ENCODE measurements around the gene PRR35.

Gene PRR35

DNA sequence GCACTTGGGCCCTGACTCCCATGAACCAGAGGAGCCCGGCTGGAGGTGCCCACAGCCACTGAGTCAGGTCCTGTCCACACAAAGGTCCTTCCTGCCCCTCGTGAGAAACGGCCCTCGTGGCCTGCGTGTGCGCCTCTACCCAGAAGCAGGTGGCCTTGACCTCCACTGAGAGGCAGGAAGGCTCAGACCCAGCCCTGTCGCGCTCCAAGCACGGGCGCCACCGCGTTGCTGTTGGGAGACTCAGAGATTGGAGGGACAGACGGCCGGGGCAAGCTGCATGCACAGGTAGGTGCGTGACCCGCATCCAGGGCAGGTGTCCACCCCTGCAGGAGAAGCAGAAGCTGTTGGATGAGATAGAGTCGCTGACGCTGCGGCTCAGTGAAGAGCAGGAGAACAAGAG lies 40.8 kb upstream of the PRR35 start:
- Histone ChIP-seq H3F3A (ENCODE audit: insufficient read depth, low read length) (no peaks in the 10 kb centered on the region), H3K4me1 (ENCODE audit: insufficient read depth, low read length, severe bottlenecking) (no peaks in the 10 kb centered on the region), H3K36me3 (ENCODE audit: insufficient read depth, low read length) (no peaks in the 10 kb centered on the region), H3K9me2 (ENCODE audit: low read depth, low read length) (no peaks in the 10 kb centered on the region), H3K27me3 (ENCODE audit: insufficient read depth, low read length) (no peaks in the 10 kb centered on the region), H3K9ac (ENCODE audit: low read length) (no peak overlapping the region), H4K20me1 (ENCODE audit: insufficient read depth, low read length) (no peaks in the 10 kb centered on the region), H2AFZ (ENCODE audit: low read length) (no peak overlapping the region), H3K4me2 (ENCODE audit: low read length) (no peak overlapping the region), H3K27ac (ENCODE audit: low read depth, low read length, poor library complexity, severe bottlenecking) (no peak overlapping the region), H3K79me2 (ENCODE audit: insufficient read depth, low read length) (no peaks in the 10 kb centered on the region), H3K4me3 (ENCODE audit: low read depth, low read length, poor library complexity, severe bottlenecking) (no peak overlapping the region), H3K9me3 (ENCODE audit: low read length) (no peaks in the 10 kb centered on the region)
- TF ChIP-seq CTCF (IDR thresholded peaks at IDR 0.05; ENCODE audit: low read length) = no peak
- TF ChIP-seq EZH2 (IDR thresholded peaks at IDR 0.05; ENCODE audit: borderline replicate concordance, low read length) = no peak

DNA sequence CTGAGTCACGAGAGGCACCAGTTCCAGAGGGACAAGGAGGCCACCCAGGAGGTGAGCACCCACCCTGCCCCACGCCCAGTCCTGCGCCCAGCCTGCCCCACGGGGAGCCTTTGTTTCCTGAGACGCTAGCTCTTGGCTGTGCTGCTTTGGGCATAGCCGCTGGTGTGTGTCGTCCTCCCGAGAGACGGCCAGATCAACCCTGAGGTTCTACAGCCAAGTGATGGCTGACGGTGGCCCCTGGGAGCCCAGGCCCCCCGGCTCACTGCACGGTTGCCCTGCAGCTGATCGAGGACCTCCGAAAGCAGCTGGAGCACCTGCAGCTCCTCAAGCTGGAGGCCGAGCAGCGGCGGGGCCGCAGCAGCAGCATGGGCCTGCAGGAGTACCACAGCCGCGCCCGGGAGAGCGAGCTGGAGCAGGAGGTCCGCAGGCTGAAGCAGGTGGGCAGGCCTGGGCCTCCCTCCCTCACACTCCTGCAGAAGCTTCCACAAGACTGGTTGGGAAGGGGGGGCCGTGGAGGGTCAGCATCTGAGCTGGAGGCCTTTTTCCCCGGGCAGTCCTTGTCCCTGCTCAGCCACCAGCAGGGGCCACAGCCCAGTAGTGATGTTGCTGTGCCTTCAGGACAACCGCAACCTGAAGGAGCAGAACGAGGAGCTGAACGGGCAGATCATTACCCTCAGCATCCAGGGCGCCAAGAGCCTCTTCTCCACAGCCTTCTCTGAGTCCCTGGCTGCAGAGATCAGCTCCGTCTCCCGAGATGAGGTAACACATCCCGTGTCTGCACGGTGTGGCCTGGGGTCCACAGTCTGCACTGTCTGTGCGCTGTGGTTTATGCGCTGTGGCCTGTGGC lies 40.1 kb upstream of the PRR35 start:
- no peak overlapping the region for H3K9ac ChIP-seq (ENCODE audit: low read length)
- no peak for TF ChIP-seq CTCF (IDR thresholded peaks at IDR 0.05; ENCODE audit: low read length)
- no peak for TF ChIP-seq EZH2 (IDR thresholded peaks at IDR 0.05; ENCODE audit: borderline replicate concordance, low read length)
- H3K27ac ChIP-seq (ENCODE audit: low read depth, low read length, poor library complexity, severe bottlenecking) = no peak overlapping the region
- H3K9me2 ChIP-seq (ENCODE audit: low read depth, low read length) = no peaks in the 10 kb centered on the region
- no peaks in the 10 kb centered on the region for H3K79me2 ChIP-seq (ENCODE audit: insufficient read depth, low read length)
- H3K4me1 ChIP-seq (ENCODE audit: insufficient read depth, low read length, severe bottlenecking) = no peaks in the 10 kb centered on the region
- H3K27me3 ChIP-seq (ENCODE audit: insufficient read depth, low read length) = no peaks in the 10 kb centered on the region
- H3K4me2 ChIP-seq (ENCODE audit: low read length) = no peak overlapping the region
- H2AFZ ChIP-seq (ENCODE audit: low read length) = no peak overlapping the region
- no peaks in the 10 kb centered on the region for H3K36me3 ChIP-seq (ENCODE audit: insufficient read depth, low read length)
- H3K9me3 ChIP-seq (ENCODE audit: low read length) = no peaks in the 10 kb centered on the region
- no peaks in the 10 kb centered on the region for H3F3A ChIP-seq (ENCODE audit: insufficient read depth, low read length)
- no peak overlapping the region for H3K4me3 ChIP-seq (ENCODE audit: low read depth, low read length, poor library complexity, severe bottlenecking)
- H4K20me1 ChIP-seq (ENCODE audit: insufficient read depth, low read length) = no peaks in the 10 kb centered on the region

DNA sequence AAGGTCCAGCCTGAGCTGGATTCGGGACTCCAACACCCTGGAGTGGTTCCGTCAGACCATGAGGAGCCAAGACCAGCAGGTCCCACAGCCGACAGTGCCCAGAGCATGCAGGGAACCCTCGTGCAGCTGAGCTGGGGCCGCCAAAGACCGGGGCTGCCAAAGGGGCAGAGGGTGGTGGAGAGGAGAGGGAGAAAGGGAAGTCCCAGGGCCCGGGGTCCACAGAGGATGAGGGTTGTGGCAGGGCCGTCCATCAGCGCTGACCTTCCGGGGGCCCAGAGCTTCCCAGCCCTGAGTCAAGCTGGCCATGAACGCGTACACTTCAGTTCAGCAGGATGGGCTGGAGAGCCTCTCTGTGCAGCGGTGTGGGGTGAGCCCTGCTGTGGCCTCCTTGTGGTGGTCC lies 39.3 kb upstream of the PRR35 start:
- Histone ChIP-seq H2AFZ (ENCODE audit: low read length) (no peak overlapping the region), H3K4me1 (ENCODE audit: insufficient read depth, low read length, severe bottlenecking) (peaks cover 8% of the 10 kb centered on the region), H3K9me2 (ENCODE audit: low read depth, low read length) (no peaks in the 10 kb centered on the region), H4K20me1 (ENCODE audit: insufficient read depth, low read length) (no peaks in the 10 kb centered on the region), H3K27ac (ENCODE audit: low read depth, low read length, poor library complexity, severe bottlenecking) (no peak overlapping the region), H3K27me3 (ENCODE audit: insufficient read depth, low read length) (no peaks in the 10 kb centered on the region), H3F3A (ENCODE audit: insufficient read depth, low read length) (no peaks in the 10 kb centered on the region), H3K36me3 (ENCODE audit: insufficient read depth, low read length) (no peaks in the 10 kb centered on the region), H3K9ac (ENCODE audit: low read length) (no peak overlapping the region), H3K79me2 (ENCODE audit: insufficient read depth, low read length) (no peaks in the 10 kb centered on the region), H3K4me2 (ENCODE audit: low read length) (no peak overlapping the region), H3K9me3 (ENCODE audit: low read length) (no peaks in the 10 kb centered on the region), H3K4me3 (ENCODE audit: low read depth, low read length, poor library complexity, severe bottlenecking) (no peak overlapping the region)
- TF ChIP-seq EZH2 (IDR thresholded peaks at IDR 0.05; ENCODE audit: borderline replicate concordance, low read length) (no peak), CTCF (IDR thresholded peaks at IDR 0.05; ENCODE audit: low read length) (no peak)

All from OCI-LY1 (cell line).